ENCODE measurements around the gene ASIP.

DNA sequence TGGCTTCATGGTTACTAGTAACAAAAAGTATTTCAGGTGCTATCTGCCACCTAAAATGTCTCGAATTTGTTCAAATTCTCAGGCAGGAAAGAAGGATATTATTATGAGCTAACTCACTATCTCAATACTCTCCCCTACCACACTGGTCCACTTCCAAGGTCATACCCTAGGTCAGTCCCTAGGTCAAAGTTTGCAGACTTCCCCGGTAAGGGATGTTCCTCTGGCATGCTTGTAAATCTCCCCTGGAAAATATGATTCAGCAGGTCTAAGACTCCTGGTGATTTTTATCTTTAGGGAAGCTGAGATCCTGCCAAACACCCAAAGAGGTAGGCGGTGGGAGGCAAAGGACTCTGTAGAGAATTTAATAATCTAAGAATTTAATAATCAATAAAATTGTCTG, 55.2 kb downstream of the ASIP start:
- TF ChIP-seq, protein P1, sequence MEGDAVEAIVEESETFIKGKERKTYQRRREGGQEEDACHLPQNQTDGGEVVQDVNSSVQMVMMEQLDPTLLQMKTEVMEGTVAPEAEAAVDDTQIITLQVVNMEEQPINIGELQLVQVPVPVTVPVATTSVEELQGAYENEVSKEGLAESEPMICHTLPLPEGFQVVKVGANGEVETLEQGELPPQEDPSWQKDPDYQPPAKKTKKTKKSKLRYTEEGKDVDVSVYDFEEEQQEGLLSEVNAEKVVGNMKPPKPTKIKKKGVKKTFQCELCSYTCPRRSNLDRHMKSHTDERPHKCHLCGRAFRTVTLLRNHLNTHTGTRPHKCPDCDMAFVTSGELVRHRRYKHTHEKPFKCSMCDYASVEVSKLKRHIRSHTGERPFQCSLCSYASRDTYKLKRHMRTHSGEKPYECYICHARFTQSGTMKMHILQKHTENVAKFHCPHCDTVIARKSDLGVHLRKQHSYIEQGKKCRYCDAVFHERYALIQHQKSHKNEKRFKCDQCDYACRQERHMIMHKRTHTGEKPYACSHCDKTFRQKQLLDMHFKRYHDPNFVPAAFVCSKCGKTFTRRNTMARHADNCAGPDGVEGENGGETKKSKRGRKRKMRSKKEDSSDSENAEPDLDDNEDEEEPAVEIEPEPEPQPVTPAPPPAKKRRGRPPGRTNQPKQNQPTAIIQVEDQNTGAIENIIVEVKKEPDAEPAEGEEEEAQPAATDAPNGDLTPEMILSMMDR (conservative IDR thresholded peaks at IDR 0.05 in 1 of 2, IDR thresholded peaks at IDR 0.05 in 1 of 2; ENCODE audit: low read depth in 1 of 2, low read length in 2 of 2), result no peak
- TF ChIP-seq EZH2 (IDR thresholded peaks at IDR 0.05; ENCODE audit: low read length, missing control alignments), result no peak
